HUES48 (cell line): ENCODE data around the gene FUOM.

Experiments used
- H3K27ac ChIP-seq: one replicate; pipeline ENCODE4 v1.7.0; 2013; ENCODE audit warnings: low read depth, low read length, inconsistent platforms
- H3K27me3 ChIP-seq: 2 replicates; pipeline ENCODE4 v1.6.1; 2013; ENCODE audit warnings: mild to moderate bottlenecking, low read length; ENCODE audit not compliant: control insufficient read depth, insufficient read depth
- H3K36me3 ChIP-seq: 2 replicates; pipeline ENCODE4 v1.6.1; 2013; ENCODE audit warnings: low read length; ENCODE audit not compliant: control insufficient read depth, insufficient read depth
- H3K4me1 ChIP-seq: 2 replicates; pipeline ENCODE4 v1.6.1; 2013; ENCODE audit warnings: mild to moderate bottlenecking, low read length; ENCODE audit not compliant: control insufficient read depth, insufficient read depth
- H3K4me3 ChIP-seq: 2 replicates; pipeline ENCODE4 v1.5.1; 2013; ENCODE audit warnings: mild to moderate bottlenecking, low read depth, low read length
- H3K9ac ChIP-seq: 2 replicates; pipeline ENCODE4 v1.6.1; 2013; ENCODE audit warnings: mild to moderate bottlenecking, low read depth, low read length, moderate library complexity
- H3K9me3 ChIP-seq: 2 replicates; pipeline ENCODE4 v1.6.1; 2013; ENCODE audit warnings: low read length; ENCODE audit not compliant: control insufficient read depth, insufficient read depth

FUOM gene

DNA sequence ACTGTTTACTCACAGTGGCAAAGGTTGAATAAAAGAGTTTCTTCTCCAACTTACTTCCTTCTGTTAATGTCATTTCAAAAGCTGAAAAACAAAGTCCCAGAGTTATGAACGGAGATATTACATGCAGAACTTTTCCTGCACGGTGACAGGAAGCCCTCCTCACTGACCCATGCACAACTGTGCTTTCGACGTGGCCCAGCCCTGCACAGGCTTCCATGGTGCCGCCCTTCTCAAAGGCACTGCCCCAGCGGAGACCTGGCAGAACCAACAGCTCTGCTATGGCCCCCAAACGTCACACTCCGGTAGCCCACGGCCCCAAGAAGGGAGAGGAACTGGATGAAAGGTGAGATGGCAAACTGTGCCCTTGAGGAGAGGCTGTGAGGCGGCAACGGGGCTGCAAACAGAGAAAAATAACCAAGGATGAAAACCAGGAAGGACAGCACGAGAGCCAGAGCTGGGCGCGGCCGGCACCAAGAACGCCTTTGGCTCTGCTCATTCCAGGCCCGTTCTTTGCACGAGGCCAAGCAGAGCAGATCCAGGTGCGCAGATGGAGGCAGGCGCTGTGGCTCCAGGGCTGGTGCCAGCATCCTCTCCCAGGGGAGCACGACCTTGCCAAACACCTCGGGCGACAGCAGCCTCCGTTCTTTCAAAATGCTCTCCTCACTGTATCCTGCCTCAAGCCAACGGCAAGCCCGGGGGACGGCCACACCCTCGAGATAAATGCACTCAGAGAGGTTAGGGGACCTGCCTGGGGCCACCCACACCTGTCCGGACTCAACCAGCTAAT, 7.0 kb upstream of the FUOM start:
- peaks cover 6% of the 10 kb centered on the region; the same call in 1 of the 2 replicates for H3K27me3 ChIP-seq
- H3K9ac ChIP-seq: no peak overlapping the region
- no peak overlapping the region for H3K4me3 ChIP-seq
- peaks cover 71% of the 10 kb centered on the region for H3K36me3 ChIP-seq
- no peaks in the 10 kb centered on the region for H3K9me3 ChIP-seq
- no peak overlapping the region for H3K27ac ChIP-seq
- H3K4me1 ChIP-seq: no peaks in the 10 kb centered on the region

DNA sequence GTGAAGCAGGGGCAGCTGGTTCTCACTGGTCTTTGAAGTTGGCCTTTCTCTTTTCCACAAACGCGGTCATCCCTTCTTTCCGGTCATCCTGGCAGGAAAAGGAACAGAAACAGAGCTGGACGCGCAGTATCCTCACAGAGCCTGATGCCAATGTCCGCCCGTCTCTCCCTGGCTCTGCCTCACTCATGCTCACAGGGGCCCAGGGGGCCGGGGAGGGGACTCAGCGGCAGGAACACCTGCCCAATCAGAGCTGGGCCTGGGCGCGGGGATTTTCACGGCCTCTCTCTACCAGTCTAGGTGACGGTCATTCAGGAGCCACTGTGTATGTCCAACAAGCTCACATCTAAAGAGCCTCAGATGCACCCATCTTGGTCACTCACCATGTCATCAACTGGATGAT, 5.0 kb upstream of the FUOM start:
- peaks cover 52% of the 10 kb centered on the region for H3K36me3 ChIP-seq
- H3K4me1 ChIP-seq: no peaks in the 10 kb centered on the region

DNA sequence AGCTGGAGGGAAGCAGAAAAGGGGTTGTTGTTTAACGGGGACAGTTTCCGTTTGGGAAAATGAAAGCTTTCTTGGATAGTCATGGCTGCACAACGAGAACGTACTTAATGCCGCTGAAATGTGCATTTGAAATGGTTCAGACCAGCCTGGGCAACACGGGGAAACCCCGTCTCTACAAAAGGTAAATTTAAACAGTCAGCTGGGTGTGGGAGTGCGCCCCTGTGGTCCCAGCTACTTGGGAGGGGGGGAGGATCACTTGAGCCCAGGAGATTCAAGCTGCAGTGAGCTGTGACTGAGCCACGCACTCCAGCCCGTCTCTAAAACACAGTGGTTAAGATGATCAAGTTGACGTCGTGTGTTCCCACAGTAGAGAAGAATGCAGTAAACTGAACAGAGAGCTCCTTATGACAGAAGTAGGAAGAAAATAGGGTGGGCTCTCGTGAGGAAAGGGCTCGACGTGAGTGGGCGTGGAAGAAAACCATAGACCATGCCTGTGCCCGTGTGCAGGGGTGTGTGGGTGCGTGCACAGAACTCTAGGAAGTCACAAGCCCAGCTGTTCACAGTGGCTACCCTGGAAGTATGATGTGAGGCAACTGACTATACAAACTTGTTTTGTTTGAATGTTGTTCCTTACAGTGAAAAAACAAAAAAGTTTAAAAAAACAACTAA, 4.1 kb upstream of the FUOM start:
- Histone ChIP-seq H3K27ac (no peak overlapping the region), H3K36me3 (peaks cover 50% of the 10 kb centered on the region)

More for the DNA sequence above, 5.0 kb upstream of the FUOM start:
- H3K27me3 ChIP-seq: peaks cover 6% of the 10 kb centered on the region; the same call in 1 of the 2 replicates
- no peak overlapping the region for H3K4me3 ChIP-seq
- no peak overlapping the region for H3K27ac ChIP-seq
- H3K9me3 ChIP-seq: no peaks in the 10 kb centered on the region
- H3K9ac ChIP-seq: no peak overlapping the region

GRCh38 chr10:133361227-133361626, 3.4 kb upstream of the FUOM start:
- Histone ChIP-seq H3K4me3 (no peak overlapping the region), H3K36me3 (peaks cover 45% of the 10 kb centered on the region), H3K27ac (no peak overlapping the region), H3K4me1 (no peaks in the 10 kb centered on the region), H3K27me3 (peaks cover 6% of the 10 kb centered on the region; the same call in 1 of the 2 replicates), H3K9ac (no peak overlapping the region), H3K9me3 (no peaks in the 10 kb centered on the region)

More for the DNA sequence above, 4.1 kb upstream of the FUOM start:
- Histone ChIP-seq H3K9ac (no peak overlapping the region), H3K4me1 (no peaks in the 10 kb centered on the region), H3K27me3 (peaks cover 6% of the 10 kb centered on the region; the same call in 1 of the 2 replicates), H3K4me3 (no peak overlapping the region), H3K9me3 (no peaks in the 10 kb centered on the region)

DNA sequence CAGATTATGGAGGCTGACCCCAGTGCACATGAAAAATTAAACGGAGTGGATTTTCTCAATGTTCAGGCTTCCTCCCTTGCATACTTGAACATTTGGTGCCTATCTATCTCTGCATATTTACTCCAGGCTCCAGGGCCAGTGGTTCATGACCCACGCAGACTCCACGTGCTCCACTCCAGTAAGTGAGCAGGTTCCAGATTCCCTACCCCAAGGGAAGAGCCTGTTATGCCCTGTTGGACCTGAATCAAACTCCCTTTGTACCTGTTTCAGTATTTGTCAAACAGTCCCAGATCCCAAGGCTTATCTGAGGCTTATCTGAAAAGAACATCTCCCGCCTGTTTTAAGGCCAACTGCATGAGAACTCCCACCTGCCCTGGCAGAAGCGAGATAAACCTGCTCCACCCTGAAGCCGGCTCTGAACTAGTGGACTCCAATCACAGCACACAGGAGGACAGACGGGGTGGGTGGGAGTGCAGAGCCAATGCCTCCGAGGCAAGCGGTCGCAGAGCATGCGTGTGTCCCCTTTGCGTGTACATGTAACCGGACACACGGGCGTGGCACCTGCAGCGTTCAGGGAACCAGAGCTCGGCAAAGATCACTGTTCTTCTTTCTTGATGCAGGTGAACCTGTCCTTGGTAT, 2.3 kb upstream of the FUOM start:
- no peak overlapping the region for H3K9ac ChIP-seq

DNA sequence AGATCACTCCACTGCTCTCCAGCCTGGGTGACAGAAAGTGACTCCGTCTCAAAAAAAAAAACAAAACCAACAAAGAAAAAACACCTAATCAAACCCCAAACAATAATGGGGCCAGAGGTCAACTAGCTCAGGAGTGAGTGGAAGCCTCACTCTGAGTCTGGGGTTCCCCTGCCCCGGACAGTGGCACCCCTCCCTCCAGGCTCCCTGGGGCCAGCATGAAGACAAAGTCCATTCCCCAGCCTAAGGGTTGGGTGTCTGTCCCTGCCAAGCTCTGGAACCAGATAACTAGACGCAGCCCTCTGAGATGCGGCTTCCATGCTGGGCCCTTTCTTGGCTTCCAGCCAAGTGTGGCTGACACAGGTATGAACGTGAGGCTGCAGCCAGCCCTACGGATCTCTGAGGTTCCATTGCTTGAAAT, 1.7 kb upstream of the FUOM start:
- Histone ChIP-seq H3K36me3 (peaks cover 37% of the 10 kb centered on the region), H3K27me3 (peaks cover 6% of the 10 kb centered on the region; the same call in 1 of the 2 replicates), H3K27ac (no peak overlapping the region), H3K4me1 (no peaks in the 10 kb centered on the region), H3K4me3 (no peak overlapping the region), H3K9me3 (no peaks in the 10 kb centered on the region), H3K9ac (no peak overlapping the region)

More for the DNA sequence above, 2.3 kb upstream of the FUOM start:
- Histone ChIP-seq H3K36me3 (peaks cover 42% of the 10 kb centered on the region), H3K4me3 (no peak overlapping the region), H3K27ac (no peak overlapping the region), H3K9me3 (no peaks in the 10 kb centered on the region), H3K27me3 (peaks cover 6% of the 10 kb centered on the region; the same call in 1 of the 2 replicates), H3K4me1 (no peaks in the 10 kb centered on the region)

DNA sequence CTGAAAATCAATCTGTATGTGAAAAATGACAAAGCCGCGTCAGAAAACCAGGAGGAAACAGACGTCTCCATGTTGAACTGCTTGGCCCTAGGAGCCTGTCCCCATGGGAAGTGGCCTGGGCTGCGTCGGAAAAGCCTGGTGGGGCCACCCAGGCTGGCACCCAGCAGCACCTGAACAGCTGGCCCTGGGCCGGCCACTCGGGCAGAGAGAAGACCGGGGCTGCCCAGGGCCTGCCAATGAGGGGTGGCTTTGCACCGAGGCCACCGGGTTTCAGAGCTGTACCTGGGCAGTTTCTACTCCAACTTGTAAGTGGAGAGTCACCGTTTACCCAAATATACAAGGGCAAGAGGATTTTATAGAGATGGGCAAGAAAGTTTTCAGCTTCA, 1.1 kb upstream of the FUOM start:
- H3K27ac ChIP-seq: no peak overlapping the region
- H3K27me3 ChIP-seq: peaks cover 6% of the 10 kb centered on the region; the same call in 1 of the 2 replicates
- no peaks in the 10 kb centered on the region for H3K9me3 ChIP-seq
- no peaks in the 10 kb centered on the region for H3K4me1 ChIP-seq
- H3K9ac ChIP-seq: no peak overlapping the region
- H3K36me3 ChIP-seq: peaks cover 32% of the 10 kb centered on the region
- H3K4me3 ChIP-seq: no peak overlapping the region

GRCh38 chr10:133358162-133358924, 524 bp upstream of the FUOM start:
- Histone ChIP-seq H3K4me3 (no peak overlapping the region; the same call in 1 of the 2 replicates), H3K4me1 (no peaks in the 10 kb centered on the region), H3K27me3 (peaks cover 6% of the 10 kb centered on the region; the same call in 1 of the 2 replicates), H3K9ac (no peak overlapping the region), H3K36me3 (peaks cover 27% of the 10 kb centered on the region), H3K9me3 (no peaks in the 10 kb centered on the region), H3K27ac (no peak overlapping the region)

- H3K9ac ChIP-seq: peak overlapping the region; percentile 68; the same call in 1 of the 2 replicates
- no peak overlapping the region for H3K27ac ChIP-seq
- no peaks in the 10 kb centered on the region for H3K9me3 ChIP-seq
- H3K4me3 ChIP-seq: peak overlapping the region; percentile 88
- peaks cover 10% of the 10 kb centered on the region; the same call in 1 of the 2 replicates for H3K36me3 ChIP-seq
- H3K27me3 ChIP-seq: peaks cover 6% of the 10 kb centered on the region; the same call in 1 of the 2 replicates
- H3K4me1 ChIP-seq: no peaks in the 10 kb centered on the region
Measured at GRCh38 chr10:133356549-133357284, 1.1 kb downstream of the FUOM start.

- Histone ChIP-seq H3K4me3 (no peak overlapping the region), H3K27me3 (peaks cover 6% of the 10 kb centered on the region; the same call in 1 of the 2 replicates)
Measured at GRCh38 chr10:133355991-133356390, 1.8 kb downstream of the FUOM start.

More at GRCh38 chr10:133355991-133356390, 1.8 kb downstream of the FUOM start:
- Histone ChIP-seq H3K4me1 (no peaks in the 10 kb centered on the region), H3K27ac (no peak overlapping the region), H3K36me3 (0 out of 2 replicates have a peak, but pooled peaks cover 10% of the 10 kb centered on the region), H3K9ac (no peak overlapping the region), H3K9me3 (no peaks in the 10 kb centered on the region)
